KOPT-K1 (cell line): Measurements from ENCODE around the gene HACL1.

Source experiments
- H3K27ac ChIP-seq: fragments of 200-600 bp; sonication (generic); 2 replicates; pipeline ENCODE4 v1.5.1; 2016; ENCODE audit warnings: antibody characterized with exemption, mild to moderate bottlenecking, low read depth, low read length; ENCODE audit not compliant: poor library complexity, severe bottlenecking
- H3K36me3 ChIP-seq: fragments of 200-600 bp; sonication (generic); 2 replicates; pipeline ENCODE4 v1.5.1; 2017; ENCODE audit warnings: antibody characterized with exemption, mild to moderate bottlenecking, low read length, moderate library complexity; ENCODE audit not compliant: insufficient read depth
- H3K9me3 ChIP-seq: fragments of 200-600 bp; sonication (generic); 2 replicates; pipeline ENCODE4 v1.5.1; 2017; ENCODE audit warnings: antibody characterized with exemption, low read length, mild to moderate bottlenecking; ENCODE audit not compliant: insufficient read depth, poor library complexity, severe bottlenecking

The HACL1 gene

GRCh38 chr3:15601399-15602145 lies at the start of gene HACL1, which contains the start of gene BTD:
Gene HACL1 (minus strand): TSS chr3:15601569. CDS start chr3:15601463, 106 bp downstream.
Gene BTD (plus strand): TSS chr3:15601745. CDS start chr3:15635440, 33,695 bp downstream.
- Histone ChIP-seq H3K27ac (peak within 1 kb of the TSS; percentile 88), H3K36me3 (peaks cover 38% of the 10 kb centered on the region), H3K9me3 (peaks cover 17% of the 10 kb centered on the region)

- Histone ChIP-seq H3K27ac (no peak overlapping the region), H3K36me3 (no peaks in the 10 kb centered on the region)
Measured at GRCh38 chr3:15649858-15650257, 48.5 kb upstream of the HACL1 start.

GRCh38 chr3:15649341-15649740 lies 48.0 kb upstream of the HACL1 start:
- Histone ChIP-seq H3K9me3 (peaks cover 7% of the 10 kb centered on the region), H3K27ac (no peak overlapping the region), H3K36me3 (no peaks in the 10 kb centered on the region)

More at GRCh38 chr3:15649858-15650257, 48.5 kb upstream of the HACL1 start:
- H3K9me3 ChIP-seq, result peaks cover 7% of the 10 kb centered on the region

- Histone ChIP-seq H3K36me3 (no peaks in the 10 kb centered on the region), H3K9me3 (peaks cover 7% of the 10 kb centered on the region), H3K27ac (peak overlapping the region; percentile 52)
Measured at GRCh38 chr3:15647611-15648167, 46.3 kb upstream of the HACL1 start.

GRCh38 chr3:15646851-15647511 lies 45.6 kb upstream of the HACL1 start:
- no peak overlapping the region for H3K27ac ChIP-seq

GRCh38 chr3:15645740-15646501 lies 44.6 kb upstream of the HACL1 start:
- Histone ChIP-seq H3K9me3 (peaks cover 7% of the 10 kb centered on the region), H3K36me3 (no peaks in the 10 kb centered on the region), H3K27ac (no peak overlapping the region)

More at GRCh38 chr3:15646851-15647511, 45.6 kb upstream of the HACL1 start:
- Histone ChIP-seq H3K36me3 (no peaks in the 10 kb centered on the region), H3K9me3 (peaks cover 7% of the 10 kb centered on the region)

GRCh38 chr3:15645246-15645645 lies 43.9 kb upstream of the HACL1 start:
- Histone ChIP-seq H3K9me3 (peaks cover 7% of the 10 kb centered on the region), H3K36me3 (no peaks in the 10 kb centered on the region), H3K27ac (no peak overlapping the region)

GRCh38 chr3:15638891-15639262 lies 37.5 kb upstream of the HACL1 start:
- no peaks in the 10 kb centered on the region for H3K36me3 ChIP-seq
- no peak overlapping the region for H3K27ac ChIP-seq

GRCh38 chr3:15638193-15638890 lies 37.0 kb upstream of the HACL1 start:
- Histone ChIP-seq H3K9me3 (no peaks in the 10 kb centered on the region), H3K27ac (no peak overlapping the region), H3K36me3 (no peaks in the 10 kb centered on the region)

More at GRCh38 chr3:15638891-15639262, 37.5 kb upstream of the HACL1 start:
- no peaks in the 10 kb centered on the region for H3K9me3 ChIP-seq

- Histone ChIP-seq H3K27ac (no peak overlapping the region), H3K9me3 (no peaks in the 10 kb centered on the region), H3K36me3 (no peaks in the 10 kb centered on the region)
Measured at GRCh38 chr3:15637131-15637951, 36.0 kb upstream of the HACL1 start.

- H3K27ac ChIP-seq, result no peak overlapping the region
Measured at GRCh38 chr3:15636028-15636709, 34.8 kb upstream of the HACL1 start.

GRCh38 chr3:15635121-15635661 lies 33.8 kb upstream of the HACL1 start:
- no peaks in the 10 kb centered on the region for H3K9me3 ChIP-seq
- H3K27ac ChIP-seq, result no peak overlapping the region
- H3K36me3 ChIP-seq, result no peaks in the 10 kb centered on the region

More at GRCh38 chr3:15636028-15636709, 34.8 kb upstream of the HACL1 start:
- no peaks in the 10 kb centered on the region for H3K36me3 ChIP-seq
- H3K9me3 ChIP-seq, result no peaks in the 10 kb centered on the region

GRCh38 chr3:15634671-15635070 lies 33.3 kb upstream of the HACL1 start:
- no peak overlapping the region for H3K27ac ChIP-seq
- no peaks in the 10 kb centered on the region for H3K9me3 ChIP-seq
- H3K36me3 ChIP-seq, result no peaks in the 10 kb centered on the region
